Inflammatory macrophage treated with lipopolysaccharide for 1 hour (primary cell): ENCODE data around the gene PRCD.
"Not testable (repeated sequence)": the region's sequence is repeated elsewhere in the genome, so short reads cannot be mapped to it uniquely, and the experiment has no call there.

Experiments
- DNase-seq, 2 donors: peaks; one replicate each; pipeline ENCODE4 v3.0.0-alpha.2; 2020 to 2022

PRCD gene

DNA sequence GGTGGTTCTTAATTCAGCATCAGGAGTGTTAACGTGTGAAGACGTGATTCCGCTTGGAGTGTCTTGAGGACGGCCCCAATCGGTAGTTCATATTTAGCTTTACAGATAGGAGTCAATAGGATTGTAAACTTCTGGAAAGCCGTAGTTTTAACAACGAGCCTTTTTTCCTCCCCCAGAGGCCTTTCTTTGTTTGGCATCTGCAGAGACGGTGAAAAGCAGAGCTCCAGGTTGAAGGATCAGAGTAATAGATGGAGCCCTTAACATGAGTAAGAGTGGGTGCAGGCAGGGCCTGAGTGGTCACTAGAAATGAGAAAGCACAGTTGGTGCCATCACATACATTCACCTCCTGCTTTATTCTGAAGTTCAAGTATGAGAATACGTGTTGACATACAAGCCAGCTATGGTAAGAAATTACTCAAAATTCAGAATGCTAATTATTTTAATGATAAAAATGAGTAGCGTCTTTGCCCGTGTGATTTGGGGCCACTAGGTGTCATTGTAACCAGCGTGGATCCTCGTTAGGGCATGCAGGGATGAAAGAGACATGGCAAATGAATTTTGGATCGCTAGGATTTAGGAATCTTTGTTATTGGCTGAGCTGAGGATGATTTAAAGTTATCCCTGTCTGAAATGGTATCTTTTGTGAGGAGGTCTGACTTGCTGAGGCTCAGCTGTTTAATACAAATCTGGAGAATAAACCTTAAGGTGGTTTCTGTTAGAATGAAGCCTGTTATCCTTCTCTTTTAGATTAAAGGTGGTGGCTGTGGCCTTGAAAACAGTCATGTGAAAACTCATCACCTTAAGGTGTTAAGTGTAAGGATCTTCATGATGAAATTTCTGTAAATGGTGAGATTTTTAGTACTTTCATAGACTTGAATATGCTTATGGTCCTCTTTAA lies 18.6 kb downstream of the PRCD start:
- DNase-seq: peak in 1 of 2 donors; percentile 29

DNA sequence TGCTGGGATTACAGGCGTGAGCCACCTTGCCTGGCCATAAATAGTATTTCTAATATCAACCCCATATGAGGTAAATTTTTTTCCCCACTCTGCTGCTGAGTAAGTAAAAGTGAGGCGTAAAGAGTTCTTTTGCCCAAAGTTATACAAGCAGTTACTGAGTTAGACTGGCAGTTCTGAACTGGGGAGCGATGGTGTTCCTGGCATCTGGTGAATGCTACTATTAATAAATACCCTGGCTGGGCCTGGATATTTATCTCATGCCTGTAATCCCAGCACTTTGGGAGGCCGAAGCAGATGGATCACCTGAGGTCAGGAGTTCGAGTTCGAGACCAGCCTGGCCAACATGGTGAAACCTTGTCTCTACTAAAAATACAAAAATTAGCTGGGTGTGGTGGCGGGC lies 19.6 kb downstream of the PRCD start:
- not testable (repeated sequence) for DNase-seq

DNA sequence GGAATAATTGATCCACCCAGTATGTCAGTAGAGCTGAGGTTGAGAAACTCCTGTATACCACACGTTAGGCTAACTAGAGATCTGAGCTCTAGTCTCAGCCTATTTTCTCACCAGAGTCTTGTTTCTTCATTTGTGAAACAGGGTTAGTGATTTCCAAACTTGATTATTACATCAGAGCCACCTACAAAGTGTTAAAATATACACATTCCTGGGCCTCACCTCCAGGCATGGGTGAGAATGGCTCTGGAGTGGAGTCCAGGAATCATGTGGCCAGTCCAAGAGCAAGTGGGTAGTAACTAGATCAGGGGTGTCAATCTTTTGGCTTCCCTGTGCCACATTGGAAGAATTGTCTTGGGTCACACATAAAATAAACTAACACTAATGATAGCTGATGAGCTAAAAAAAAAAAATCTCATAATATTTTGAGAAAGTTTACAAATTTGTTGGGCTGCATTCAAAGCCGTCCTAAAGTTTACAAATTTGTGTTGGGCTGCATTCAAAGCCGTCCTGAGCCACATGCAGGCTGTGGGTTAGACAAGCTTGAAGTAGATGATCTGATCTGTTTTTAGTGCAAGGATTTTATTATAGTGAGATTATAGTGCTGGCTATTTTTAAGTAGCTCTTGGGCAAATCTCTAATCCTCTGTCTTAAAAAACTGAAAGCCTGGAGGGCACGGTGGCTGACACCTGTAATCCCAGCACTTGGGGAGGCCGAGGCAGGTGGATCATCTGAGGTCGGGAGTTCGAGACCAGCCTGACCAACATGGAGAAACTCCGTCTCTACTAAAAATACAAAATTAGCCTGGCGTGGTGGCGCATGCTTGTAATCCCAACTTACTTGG lies 20.4 kb downstream of the PRCD start:
- DNase-seq: peak; percentile 36 to 59

DNA sequence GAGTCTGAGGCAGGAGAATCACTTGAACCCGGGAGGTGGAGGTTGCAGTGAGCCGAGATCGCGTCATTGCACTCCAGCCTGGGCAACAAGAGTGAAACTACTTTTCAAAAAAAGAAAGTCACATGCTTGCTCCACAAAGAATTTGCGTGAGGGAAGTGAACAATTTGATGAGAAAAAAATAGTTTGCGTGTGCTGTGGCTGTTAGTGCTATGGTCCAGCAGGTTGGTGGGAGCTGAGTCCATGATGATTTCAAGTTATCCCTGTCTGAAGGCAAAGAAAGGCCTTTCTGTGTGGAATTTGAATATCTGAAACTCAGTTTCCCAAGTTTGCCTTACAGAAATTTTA lies 21.0 kb downstream of the PRCD start:
- DNase-seq: no peak

DNA sequence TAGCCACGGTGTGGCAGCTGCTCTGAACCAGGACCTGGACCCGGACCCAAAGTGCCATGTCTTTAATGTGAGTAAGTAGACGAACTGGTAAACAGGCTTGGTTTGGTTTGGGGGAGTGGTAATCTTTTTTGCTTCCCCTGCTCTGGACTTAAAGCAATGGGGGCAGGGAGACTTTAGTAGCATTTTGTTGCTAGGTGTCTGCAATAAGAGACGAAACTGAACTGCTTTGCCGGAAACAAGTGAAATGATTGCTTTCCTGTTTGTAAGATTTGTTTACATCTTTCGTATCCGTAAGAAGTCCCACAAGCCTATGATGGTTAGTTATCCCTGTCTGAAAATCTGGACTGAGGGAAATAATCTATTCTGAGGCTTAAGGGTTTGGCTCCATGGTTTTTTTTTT lies 21.5 kb downstream of the PRCD start:
- DNase-seq: no peak

DNA sequence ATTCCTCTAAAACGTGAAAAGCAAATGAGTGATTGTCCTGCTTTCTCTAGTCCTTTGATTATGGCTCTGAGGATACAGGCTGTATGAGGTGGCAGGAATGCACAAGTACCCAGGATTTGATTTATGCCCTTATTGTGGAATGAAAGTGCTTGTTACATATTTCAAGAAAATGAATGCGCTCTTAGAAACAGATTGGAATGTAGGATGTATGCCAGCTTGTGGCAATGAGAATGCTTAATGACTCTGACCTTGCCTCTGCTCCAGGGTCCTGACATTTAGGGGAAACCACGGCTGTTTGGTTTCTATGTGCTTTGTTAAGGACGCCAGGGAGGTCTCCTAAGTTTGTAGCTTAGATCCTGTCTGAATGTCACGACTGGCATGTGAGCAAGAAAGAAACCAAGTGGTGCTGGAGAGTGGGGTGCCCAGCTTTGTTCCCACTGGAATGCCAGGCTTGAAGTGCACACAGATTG lies 22.0 kb downstream of the PRCD start:
- DNase-seq: no peak

DNA sequence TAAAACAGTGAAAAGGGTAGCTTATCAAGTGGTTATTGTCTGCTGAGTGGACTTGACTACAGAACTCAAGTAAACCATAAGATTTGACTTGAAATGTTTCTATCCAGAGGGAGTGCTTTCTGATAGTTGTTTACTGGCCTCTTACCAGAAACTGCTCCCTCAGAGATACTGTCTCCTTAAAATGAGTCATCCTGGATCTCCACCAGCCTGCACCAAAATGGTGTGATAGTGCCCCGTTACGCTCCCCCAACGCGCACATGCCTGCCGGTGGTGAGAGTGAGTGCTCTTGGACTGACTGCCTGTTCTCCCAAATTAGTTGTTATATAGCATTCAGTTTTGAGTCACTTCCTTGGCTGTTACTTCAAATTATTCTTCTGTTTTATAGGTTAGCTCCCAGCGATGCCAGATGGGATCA lies 22.9 kb downstream of the PRCD start:
- DNase-seq: no peak

DNA sequence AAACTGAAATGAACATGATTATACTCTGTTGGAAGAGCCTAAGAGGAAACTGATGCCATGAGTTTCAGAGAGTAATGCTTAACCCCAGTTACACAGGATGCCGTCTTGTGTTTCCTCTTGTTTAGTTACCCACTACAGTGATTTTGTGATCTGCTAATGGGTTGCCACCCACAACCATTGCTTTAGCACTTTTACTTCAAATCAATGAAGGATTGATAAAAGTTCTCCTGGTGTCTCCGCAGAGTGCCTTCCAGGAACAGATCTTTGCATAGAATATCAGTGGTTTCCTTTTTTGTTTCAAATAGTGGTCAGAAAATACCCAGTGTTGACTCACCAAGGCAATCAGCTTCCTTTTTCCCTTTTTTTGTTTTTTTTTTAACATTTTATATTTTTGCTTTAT lies 23.5 kb downstream of the PRCD start:
- peak in 1 of 2 donors; percentile 46 for DNase-seq

DNA sequence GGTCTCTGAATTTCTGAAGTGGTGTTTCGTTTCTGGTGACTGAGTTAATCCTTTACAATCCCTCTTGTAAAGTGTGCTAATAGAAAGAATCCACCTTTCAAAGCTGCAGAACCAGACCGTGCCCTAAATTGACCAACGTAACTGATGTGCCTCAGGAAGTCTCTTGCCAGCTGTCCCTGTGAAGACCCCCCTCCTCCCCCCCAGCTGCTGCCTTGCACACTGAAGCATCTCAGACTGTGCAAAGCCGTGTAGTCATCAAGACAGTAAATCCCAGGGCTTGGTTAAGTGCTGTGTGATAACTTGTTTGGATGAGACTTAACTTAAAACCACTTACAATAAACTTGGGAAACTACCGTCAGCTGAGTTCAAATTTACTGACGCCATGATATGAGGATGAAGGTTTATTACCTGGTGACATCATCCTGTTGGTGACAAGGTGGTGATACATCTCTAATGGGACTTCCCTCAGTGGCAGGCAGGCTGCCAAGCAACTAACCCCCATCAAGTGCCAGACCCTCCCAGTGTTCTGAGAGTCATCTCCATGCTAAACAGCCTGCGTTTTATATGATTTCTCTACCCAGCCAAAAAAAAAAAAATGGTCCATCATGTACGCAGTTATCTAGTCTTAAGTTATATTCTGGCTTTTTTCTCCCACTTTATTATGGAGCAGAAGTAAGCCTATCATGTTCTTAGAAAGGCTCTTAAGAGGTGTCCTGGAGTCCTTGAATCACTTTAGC lies 25.3 kb downstream of the PRCD start:
- peak; percentile 23 to 29 for DNase-seq

DNA sequence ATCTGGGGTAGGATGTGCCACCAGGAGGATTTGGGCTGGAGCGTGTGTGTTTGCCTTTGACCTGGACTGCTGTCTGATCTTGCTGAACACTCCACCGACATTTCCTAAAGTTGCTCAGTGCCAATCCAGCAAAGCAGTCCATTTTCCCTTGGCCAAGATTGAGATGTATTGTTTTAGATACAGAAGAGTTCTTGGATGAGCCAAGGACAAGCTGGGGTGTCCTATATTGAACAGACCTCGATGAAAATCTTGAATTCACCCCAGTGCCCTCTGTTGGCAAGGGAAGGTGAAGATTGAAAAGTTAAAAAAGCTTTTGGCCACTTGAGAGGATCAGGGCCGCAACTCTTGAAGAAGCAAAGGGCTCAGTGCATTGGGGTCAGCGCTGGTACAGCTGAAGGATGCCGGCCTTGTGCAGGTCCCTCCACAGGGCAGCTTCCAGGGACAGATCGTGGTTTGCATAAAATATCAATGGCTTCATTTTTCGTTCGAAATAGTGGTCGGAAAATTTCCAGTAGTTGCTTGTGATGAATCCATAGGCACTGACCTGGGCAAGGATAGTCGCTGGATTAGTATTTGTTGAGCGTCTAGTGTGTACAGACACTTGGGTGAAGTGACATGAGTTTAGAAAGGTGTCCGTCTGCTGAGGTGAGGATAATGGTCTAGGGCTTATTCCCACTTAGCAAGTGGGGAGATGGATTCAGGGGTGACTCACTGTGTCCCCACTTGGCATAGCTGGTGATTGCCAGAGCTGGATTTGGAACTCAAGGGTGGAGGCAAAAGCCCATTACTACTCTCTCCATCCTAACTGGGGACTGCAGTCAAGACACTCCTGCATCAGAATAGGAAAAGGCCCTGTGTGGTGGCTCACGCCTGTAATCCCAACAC lies 26.1 kb downstream of the PRCD start:
- no peak for DNase-seq

DNA sequence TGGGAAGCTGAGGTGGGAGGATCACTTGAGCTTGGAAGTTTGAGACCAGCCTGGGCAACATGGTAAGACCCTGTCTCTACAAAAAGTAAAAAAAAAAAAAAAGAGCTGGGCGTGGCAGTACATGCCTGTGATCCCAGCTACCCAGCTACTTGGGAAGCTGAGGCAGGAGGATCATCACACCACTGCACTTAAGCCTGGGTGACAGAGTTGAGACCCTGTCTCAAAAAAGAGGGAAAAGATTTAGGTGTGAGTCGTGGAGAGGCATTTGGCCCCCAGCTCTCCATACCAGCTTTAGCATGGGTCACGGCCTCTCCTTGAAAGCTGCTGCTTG lies 26.7 kb downstream of the PRCD start:
- no peak for DNase-seq

DNA sequence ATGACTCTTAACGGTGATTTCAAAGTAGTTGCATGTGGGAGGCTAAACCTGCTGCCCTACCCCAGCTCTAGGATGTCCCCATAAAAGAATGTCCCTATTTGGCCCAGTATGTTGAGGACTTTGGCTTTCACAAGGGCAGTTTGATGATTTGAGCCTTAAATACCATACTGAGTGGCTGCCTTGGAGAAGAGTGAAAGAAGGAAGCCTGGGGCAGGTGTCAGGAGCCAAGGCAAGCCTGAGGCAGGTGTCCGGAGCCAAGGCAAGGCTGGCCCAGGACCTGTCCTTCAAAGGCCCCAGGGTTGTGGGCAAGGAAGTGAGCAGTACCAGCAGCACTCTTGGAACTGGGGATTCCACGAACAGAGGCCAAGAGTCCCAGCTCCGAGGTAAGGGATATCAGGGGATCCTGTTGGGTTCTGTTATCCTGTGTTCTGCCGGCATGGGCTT lies 27.2 kb downstream of the PRCD start:
- DNase-seq: no peak

DNA sequence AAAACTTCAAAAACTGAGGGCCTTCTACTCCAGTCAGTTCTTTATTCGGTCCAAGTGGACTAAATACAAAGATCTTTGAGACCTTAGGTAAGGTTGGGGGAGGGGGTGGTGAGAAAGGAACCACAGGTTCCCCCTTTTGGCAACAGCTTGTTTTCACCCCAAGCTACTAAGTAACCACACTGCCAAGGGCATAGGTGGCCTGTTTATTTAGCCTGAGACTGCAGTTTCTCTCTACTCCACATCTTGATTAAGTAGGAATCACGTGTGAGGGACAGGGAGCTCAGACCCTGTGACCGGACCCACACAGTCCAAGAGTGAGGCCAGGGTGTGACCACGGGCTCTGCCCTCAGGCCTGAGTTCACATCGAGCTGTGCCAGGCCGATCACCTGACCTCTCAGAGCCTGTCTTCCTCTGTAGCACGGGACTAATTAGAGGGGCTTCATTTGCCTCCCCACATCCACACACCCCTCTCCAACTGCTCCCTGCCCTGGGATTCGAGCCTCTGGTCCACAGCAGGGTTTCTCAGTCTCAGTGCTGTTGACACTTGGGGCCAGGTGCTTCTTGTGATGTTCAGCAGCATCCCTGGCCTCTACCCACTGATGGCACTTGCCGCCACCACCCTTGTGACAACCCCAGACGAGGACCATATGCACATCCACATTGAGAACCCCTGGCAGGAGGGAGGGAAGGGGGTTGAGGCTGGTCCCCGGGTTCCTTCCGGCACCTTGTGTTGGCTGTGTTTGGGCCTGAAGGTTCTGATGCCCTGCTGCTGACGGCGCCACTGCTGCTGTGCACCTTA lies 28.0 kb downstream of the PRCD start:
- DNase-seq: peak in 1 of 2 donors; percentile 24

DNA sequence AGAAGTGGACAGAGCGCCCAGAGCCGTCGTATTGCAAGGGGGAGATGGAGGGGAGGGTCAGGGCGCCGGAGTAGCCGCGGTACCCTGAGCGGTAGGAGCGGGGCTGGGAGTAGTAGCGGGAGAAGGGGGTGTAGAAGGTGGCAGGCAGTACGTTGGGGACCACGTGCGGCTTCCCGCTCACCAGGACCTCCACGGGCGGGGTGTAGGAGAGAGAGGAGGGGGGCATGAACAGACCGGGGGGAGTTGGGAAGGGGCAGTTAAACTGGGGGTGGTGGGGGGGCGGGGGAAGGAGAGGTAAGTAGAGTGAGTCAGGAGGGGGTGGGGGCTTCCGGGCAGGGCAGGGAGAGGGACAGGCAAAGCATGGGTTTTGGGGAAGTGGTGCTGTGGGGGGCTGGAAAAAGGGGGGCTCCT lies 29.0 kb downstream of the PRCD start:
- no peak for DNase-seq

DNA sequence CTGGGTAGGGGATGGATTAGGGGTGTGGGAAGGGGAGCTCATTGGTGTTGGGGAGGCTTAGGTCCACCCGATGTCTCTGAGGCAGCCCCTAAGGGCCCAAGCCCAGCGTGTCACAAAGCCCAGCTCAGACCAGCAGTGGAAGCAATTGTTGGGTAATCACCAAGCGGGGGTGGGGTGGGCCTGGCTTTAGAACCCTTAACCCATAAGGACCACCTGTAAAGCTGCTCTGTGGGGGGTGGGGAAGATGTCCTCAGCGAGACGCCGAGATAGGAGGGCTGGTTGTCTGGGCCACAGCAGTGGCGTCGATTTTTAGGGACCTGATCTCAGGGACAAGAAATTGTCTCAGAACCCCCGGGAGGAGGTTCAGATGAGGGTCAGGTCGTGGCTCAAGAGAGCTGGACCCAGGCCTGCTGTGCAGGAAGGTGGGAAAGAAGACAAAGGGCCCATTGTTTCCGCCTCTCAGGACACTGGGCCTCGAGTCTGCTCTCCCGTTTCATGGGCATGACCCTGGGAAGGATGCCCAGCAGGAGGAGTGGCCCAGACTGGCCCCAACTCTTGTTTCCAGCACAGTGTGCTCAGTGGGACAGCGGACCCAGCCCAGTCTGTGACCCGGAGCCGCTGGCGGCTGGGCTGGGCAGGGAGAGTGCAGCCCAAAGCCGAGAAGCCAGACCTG lies 29.9 kb downstream of the PRCD start:
- DNase-seq: no peak

DNA sequence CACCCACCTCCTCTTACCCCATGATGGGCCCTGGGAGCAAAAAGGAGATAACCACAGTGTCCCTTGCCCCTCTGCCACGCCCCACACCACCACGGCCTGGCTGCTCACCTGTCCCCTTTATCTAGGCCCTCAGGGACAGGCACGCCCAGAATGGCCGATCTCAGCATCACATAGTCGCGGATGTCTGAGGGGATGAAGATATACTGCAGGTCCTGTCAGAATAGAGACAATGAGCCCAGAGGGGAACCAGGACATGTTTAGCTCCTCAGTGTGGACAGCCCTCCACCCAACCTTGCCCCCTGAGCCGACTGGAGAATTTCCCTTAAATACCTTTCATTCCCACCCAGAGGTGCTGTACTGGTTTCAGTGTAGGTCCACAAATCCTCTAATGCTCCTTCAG lies 30.6 kb downstream of the PRCD start:
- DNase-seq: no peak

DNA sequence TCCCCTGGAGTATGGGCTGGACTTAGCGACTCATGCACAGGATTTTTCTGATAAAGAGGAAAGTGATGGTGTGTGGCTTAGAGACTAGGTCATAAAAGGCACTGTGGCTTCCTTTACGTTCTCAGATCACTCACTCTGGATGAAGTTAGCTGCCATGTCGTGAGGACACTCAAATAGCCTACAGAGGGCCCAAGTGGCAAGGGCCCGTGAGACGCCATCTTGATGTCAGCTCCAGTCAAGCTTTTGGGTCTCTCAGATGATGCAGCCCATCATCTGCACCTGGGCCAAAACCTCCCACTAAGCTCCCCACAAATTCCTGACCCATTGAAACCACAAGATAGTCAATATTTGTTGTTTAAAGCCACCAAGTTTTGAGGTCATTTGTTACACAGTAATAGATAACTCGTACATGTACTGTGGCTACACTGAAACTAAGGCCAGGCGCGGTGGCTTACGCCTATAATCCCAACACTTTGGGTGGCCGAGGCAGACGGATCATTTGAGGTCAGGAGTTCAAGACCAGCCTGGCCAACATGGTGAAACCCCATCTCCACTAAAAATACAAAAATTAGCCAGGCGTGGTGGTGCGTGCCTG lies 31.1 kb downstream of the PRCD start:
- DNase-seq: no peak

DNA sequence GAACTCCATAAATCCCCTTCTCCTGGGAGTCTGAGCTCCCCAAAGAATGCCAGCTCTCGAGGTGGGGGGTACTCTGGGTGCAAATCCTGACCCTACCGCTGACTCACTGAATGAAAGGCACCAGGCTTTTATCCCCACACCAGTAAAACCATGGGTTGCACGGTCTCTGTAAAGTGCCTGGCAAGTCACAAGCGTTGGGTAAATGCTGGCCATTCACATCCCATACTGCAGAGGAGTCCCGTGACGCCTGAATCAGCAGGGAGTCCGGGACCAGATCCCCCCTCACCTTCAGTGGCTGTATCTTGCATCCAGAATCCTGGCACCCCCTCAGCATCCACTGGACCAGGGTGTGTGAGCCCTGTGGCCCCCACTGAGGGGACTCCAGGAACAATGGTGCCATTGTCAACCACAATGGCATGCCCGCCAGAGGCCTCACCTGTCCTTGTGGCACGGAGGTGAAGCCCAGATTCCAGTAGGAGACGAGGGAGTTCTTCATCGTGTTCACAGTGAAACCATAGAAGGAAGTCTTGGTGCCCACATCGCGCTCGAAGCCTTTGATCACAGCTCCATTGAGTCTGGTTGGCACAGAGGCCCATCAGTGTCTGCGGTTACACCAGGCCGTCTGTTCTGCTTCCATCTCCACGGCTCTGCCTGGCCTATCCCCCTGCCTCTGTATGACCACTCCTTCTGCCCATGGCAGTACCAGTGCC lies 32.5 kb downstream of the PRCD start:
- DNase-seq: no peak

DNA sequence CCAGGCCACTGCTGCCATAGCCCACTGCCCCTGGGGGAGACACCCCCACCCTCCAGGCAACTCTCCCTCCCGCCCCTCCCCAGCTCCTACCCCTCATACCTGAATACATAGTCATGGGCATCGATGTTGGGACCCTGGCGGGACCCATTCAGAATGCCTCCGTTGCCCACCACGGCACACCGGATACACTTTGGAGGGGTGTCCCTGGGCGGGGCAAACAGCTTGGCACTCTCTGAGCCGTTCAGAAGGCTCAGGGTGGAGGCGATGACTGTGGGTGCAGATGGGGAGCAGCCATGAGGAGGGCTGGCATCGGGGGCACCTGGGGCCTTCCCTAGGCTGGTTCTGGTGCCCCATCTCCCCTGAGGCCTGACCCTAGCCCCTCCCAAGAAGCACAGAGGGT lies 33.3 kb downstream of the PRCD start:
- DNase-seq: no peak

DNA sequence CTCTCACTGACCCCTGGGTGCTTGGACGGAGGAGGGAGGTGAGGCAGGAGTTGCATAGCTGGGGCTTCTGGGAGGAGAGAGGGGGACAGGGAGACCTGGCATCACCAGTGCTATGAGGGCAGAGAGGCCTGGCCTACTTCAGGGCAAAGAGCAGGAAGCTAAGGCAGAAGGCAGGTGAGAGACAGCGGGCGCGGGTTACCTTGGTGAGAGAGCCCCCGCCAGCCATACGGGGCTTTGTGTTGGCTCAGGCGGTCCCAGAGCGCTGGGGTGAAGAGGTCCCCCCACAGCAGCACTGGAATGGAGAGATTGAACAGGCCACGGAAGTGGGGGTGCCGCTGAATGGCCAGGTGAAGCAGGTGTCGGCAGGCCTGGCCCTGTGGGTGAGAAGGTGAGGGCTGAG lies 34.3 kb downstream of the PRCD start:
- DNase-seq: no peak
